Renal pelvis (tissue), 3 donors: Measurements from ENCODE around the gene FAM135A. TPM values are rescaled to one million over a fixed set of nuclear protein-coding genes. Genes with fewer than 3 reads are reported as not detected.

Source experiments
- polyA plus RNA-seq, 3 donors: library from polyadenylated mRNA; unstranded; fragments of 120-200 nt; gene quantifications; one replicate each; pipeline ENCODE4 v1.2.1, GENCODE V29; 2013; ENCODE audit not compliant: insufficient read length in 3 of 3

The FAM135A gene
- polyA plus RNA-seq, 3 donors = 20.5 to 29.4 (median 27.5) TPM

Other genes starting within 250 kb of the FAM135A start
- gene COL9A1, start 110.4 kb upstream of the FAM135A start, polyA plus RNA-seq = 10 to 100 TPM; 34.7 to 44.0 (median 36.5) TPM
- gene SDHAF4, start 153.4 kb downstream of the FAM135A start, polyA plus RNA-seq = 10 to 100 TPM; 14.4 to 21.0 (median 19.4) TPM